Activated B cell treated with CpG ODN at 0.5 μM for 24 hours (primary cell): ENCODE data around the gene TTC34. TPM values are rescaled to one million over a fixed set of nuclear protein-coding genes. Genes with fewer than 3 reads are reported as not detected.

ENCODE experiments used
- ATAC-seq: fragments of 200-7000 bp; cut with Tn5 transposase; one replicate; pipeline ENCODE4 v1.10.0; 2021; ENCODE audit warnings: low read depth, mild to moderate bottlenecking, moderate library complexity
- CTCF ChIA-PET: fragments of 350-600 bp; sonication (Branson Sonifier 250); formaldehyde crosslinking; loops from one replicate; lab custom pipeline; 2021; ENCODE audit warnings: antibody characterized with exemption; lab: Charles Lee
- POLR2A ChIA-PET: fragments of 350-600 bp; sonication (Branson Sonifier 250); formaldehyde crosslinking; loops from one replicate; lab custom pipeline; 2021; ENCODE audit warnings: antibody characterized with exemption; lab: Charles Lee
- DNase-seq: peaks from one replicate; pipeline ENCODE4 v3.0.0; 2022
- H3K27ac Mint-ChIP-seq: one replicate; pipeline ENCODE4 v1.8.0; 2020; ENCODE audit warnings: mixed read lengths
- H3K27me3 Mint-ChIP-seq: one replicate; pipeline ENCODE4 v1.8.0; 2021; ENCODE audit warnings: mixed read lengths
- H3K36me3 Mint-ChIP-seq: one replicate; pipeline ENCODE4 v1.8.0; 2021; ENCODE audit warnings: low read depth, mixed read lengths
- H3K4me1 Mint-ChIP-seq: one replicate; pipeline ENCODE4 v1.8.0; 2021; ENCODE audit warnings: mixed read lengths
- H3K4me3 Mint-ChIP-seq: one replicate; pipeline ENCODE4 v1.8.0; 2020; ENCODE audit warnings: mild to moderate bottlenecking, mixed read lengths
- H3K9me3 Mint-ChIP-seq: one replicate; pipeline ENCODE4 v1.8.0; 2020; ENCODE audit warnings: mixed read lengths
- CTCF ChIP-seq: fragments of 200-600 bp; IDR thresholded peaks from one replicate; pipeline ENCODE4 v1.8.0; 2022; ENCODE audit warnings: antibody characterized with exemption, mild to moderate bottlenecking
- intact Hi-C: fragments of 100-400 bp; cut with micrococcal nuclease; formaldehyde crosslinking; loops from one replicate; pipeline ENCODE4 v1.15.1; 2024
- total RNA-seq: library from RNA; stranded (reverse); gene quantifications from 2 replicates; pipeline ENCODE4 v1.2.3, GENCODE V29; 2022

The TTC34 gene
- total RNA-seq, 1 donor from 2014 or later = 4.5 TPM

- Mint-ChIP-seq H3K4me1 (peaks cover 4% of the 10 kb centered on the region), H3K36me3 (no peaks in the 10 kb centered on the region), H3K27ac (no peak overlapping the region), H3K4me3 (no peak overlapping the region), H3K9me3 (no peaks in the 10 kb centered on the region), H3K27me3 (no peaks in the 10 kb centered on the region)
- no peak for TF ChIP-seq CTCF
- DNase-seq (no peak), ATAC-seq (no peak)
- intact Hi-C loops = no loop called here
- ChIA-PET POLR2A (no interaction called here), CTCF (no interaction called here)
Measured at GRCh38 chr1:2835650-2836159, 34.2 kb upstream of the TTC34 start.

- Mint-ChIP-seq H3K27me3 (no peaks in the 10 kb centered on the region), H3K27ac (no peak overlapping the region), H3K4me1 (no peaks in the 10 kb centered on the region), H3K36me3 (no peaks in the 10 kb centered on the region), H3K4me3 (no peak overlapping the region), H3K9me3 (no peaks in the 10 kb centered on the region)
- DNase-seq = no peak
- ChIA-PET POLR2A (no interaction called here), CTCF (no interaction called here)
- no peak for TF ChIP-seq CTCF
- intact Hi-C loops = no loop called here
- no peak for ATAC-seq
Measured at GRCh38 chr1:2834741-2835564, 33.5 kb upstream of the TTC34 start.

- no peaks in the 10 kb centered on the region for H3K36me3 Mint-ChIP-seq
- no peaks in the 10 kb centered on the region for H3K9me3 Mint-ChIP-seq
- H3K27ac Mint-ChIP-seq = no peak overlapping the region
- no peak for TF ChIP-seq CTCF
- DNase-seq (no peak), ATAC-seq (no peak)
- H3K27me3 Mint-ChIP-seq = no peaks in the 10 kb centered on the region
- intact Hi-C loops = no loop called here
- POLR2A ChIA-PET = no interaction called here
- no peak overlapping the region for H3K4me3 Mint-ChIP-seq
- CTCF ChIA-PET = no interaction called here
- no peaks in the 10 kb centered on the region for H3K4me1 Mint-ChIP-seq
Measured at GRCh38 chr1:2834146-2834475, 32.6 kb upstream of the TTC34 start.

GRCh38 chr1:2833454-2834145 is 32.1 kb upstream of the TTC34 start:
- H3K9me3 Mint-ChIP-seq = no peaks in the 10 kb centered on the region
- H3K27ac Mint-ChIP-seq = no peak overlapping the region
- no peaks in the 10 kb centered on the region for H3K4me1 Mint-ChIP-seq
- intact Hi-C loops = no loop called here
- H3K36me3 Mint-ChIP-seq = no peaks in the 10 kb centered on the region
- TF ChIP-seq CTCF = no peak
- ATAC-seq = no peak
- POLR2A ChIA-PET = no interaction called here
- DNase-seq = no peak
- CTCF ChIA-PET = no interaction called here
- no peaks in the 10 kb centered on the region for H3K27me3 Mint-ChIP-seq
- no peak overlapping the region for H3K4me3 Mint-ChIP-seq
